DOHH2 (cell line): ENCODE data around the gene PRR15L.

Source experiments
- H3F3A ChIP-seq: fragments of 200-600 bp; sonication (generic), shearing (Covaris generic); 2 replicates; pipeline ENCODE4 v1.6.0; 2016; ENCODE audit warnings: antibody characterized with exemption, mild to moderate bottlenecking; ENCODE audit not compliant: control insufficient read depth, insufficient read depth
- H3K27ac ChIP-seq: fragments of 200-600 bp; sonication (generic); 2 replicates; pipeline ENCODE4 v1.5.1; 2014; ENCODE audit warnings: low read depth, mild to moderate bottlenecking, low read length, moderate library complexity
- H3K27me3 ChIP-seq: fragments of 200-600 bp; sonication (generic); 2 replicates; pipeline ENCODE4 v1.6.1; 2014; ENCODE audit warnings: mild to moderate bottlenecking, low read length, mixed read lengths; ENCODE audit not compliant: control insufficient read depth
- H3K36me3 ChIP-seq: fragments of 200-600 bp; sonication (generic); 2 replicates; pipeline ENCODE4 v1.6.1; 2014; ENCODE audit warnings: mild to moderate bottlenecking, low read length, moderate library complexity, mixed read lengths; ENCODE audit not compliant: control insufficient read depth
- H3K4me1 ChIP-seq: fragments of 200-600 bp; sonication (generic); 2 replicates; pipeline ENCODE4 v1.6.1; 2014; ENCODE audit warnings: mild to moderate bottlenecking, low read length, mixed read lengths; ENCODE audit not compliant: control insufficient read depth
- H3K4me2 ChIP-seq: fragments of 200-600 bp; sonication (generic); 2 replicates; pipeline ENCODE4 v1.6.0; 2014; ENCODE audit warnings: mild to moderate bottlenecking, low read length, moderate library complexity
- H3K4me3 ChIP-seq: fragments of 200-600 bp; sonication (generic); 2 replicates; pipeline ENCODE4 v1.5.1; 2014; ENCODE audit warnings: mild to moderate bottlenecking, low read length, mixed read lengths
- H3K79me2 ChIP-seq: fragments of 200-600 bp; sonication (generic); 2 replicates; pipeline ENCODE4 v1.6.1; 2014; ENCODE audit warnings: mild to moderate bottlenecking, low read length, mixed read lengths; ENCODE audit not compliant: control insufficient read depth
- H3K9me2 ChIP-seq: fragments of 200-600 bp; sonication (generic); replicated peaks from 2 replicates; pipeline ENCODE4 v1.6.1; 2014; ENCODE audit warnings: mild to moderate bottlenecking, low read length, mixed read lengths; ENCODE audit not compliant: control insufficient read depth
- H3K9me3 ChIP-seq: fragments of 200-600 bp; sonication (generic); 2 replicates; pipeline ENCODE4 v1.6.1; 2014; ENCODE audit warnings: antibody characterized with exemption, low read length, mixed read lengths; ENCODE audit not compliant: control insufficient read depth, insufficient read depth
- H4K20me1 ChIP-seq: fragments of 200-600 bp; sonication (generic); 2 replicates; pipeline ENCODE4 v1.6.0; 2014; ENCODE audit warnings: low read depth, mild to moderate bottlenecking, antibody characterized with exemption, low read length, moderate library complexity; ENCODE audit not compliant: control insufficient read depth, insufficient read depth
- EZH2phosphoT487 ChIP-seq: fragments of 200-600 bp; sonication (generic); IDR thresholded peaks from 2 replicates; pipeline ENCODE4 v1.6.1; 2017; ENCODE audit warnings: borderline replicate concordance, mild to moderate bottlenecking, antibody characterized with exemption, low read length, moderate library complexity, mixed read lengths
- TF ChIP-seq, protein P1 (sequence below): fragments of 200-600 bp; sonication (generic); IDR thresholded peaks from one replicate; pipeline ENCODE4 v1.5.1; 2014; ENCODE audit warnings: antibody characterized with exemption, mild to moderate bottlenecking, low read depth, low read length; ENCODE audit not compliant: poor library complexity, severe bottlenecking

The PRR15L gene

DNA sequence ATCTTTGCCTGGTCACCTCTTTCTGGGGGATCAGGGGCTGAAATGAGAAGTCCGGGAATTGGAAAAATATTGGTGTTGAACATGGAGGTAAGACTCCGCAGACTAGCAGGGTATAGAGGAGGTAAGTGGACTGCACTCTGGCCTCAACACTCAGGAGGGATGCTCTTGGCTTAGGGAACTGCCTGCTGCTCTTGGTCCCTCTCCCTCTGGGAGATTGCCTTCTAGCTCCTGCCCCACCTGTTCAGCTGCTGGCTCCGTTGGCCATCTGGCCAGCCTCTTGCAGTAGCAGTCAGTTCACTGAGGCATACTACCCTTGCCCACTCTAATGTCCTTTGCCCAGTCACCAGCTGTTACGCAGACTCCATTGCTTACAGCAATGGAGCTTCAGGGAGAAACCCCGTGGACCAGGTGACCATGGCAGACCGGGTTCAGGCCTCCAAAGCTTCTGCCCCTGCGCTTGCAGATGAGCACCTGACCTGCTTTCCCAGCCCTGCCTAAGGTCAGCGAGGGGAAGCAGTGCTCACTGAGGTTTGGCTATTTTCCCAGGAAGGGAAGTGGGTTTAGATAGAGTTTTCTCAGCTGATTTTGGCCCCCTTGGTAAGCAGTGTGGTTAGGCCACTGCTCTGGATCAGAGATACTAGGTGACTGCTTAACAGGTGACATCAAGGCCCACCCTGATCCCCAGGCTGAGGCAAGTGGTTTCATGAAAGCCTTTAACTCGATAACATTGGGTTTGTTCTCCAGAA lies 25.1 kb upstream of the PRR15L start:
- Histone ChIP-seq H3F3A (no peaks in the 10 kb centered on the region), H3K4me2 (no peak overlapping the region), H3K4me1 (0 out of 2 replicates have a peak, but pooled peaks cover 2% of the 10 kb centered on the region), H3K27me3 (no peaks in the 10 kb centered on the region), H3K27ac (no peak overlapping the region), H3K9me3 (no peaks in the 10 kb centered on the region), H3K36me3 (peaks cover 54% of the 10 kb centered on the region), H3K4me3 (no peak overlapping the region), H4K20me1 (0 out of 2 replicates have a peak, but pooled peaks cover 4% of the 10 kb centered on the region), H3K79me2 (no peaks in the 10 kb centered on the region), H3K9me2 (no peaks in the 10 kb centered on the region)
- TF ChIP-seq EZH2phosphoT487 = no peak
- TF ChIP-seq, protein P1, sequence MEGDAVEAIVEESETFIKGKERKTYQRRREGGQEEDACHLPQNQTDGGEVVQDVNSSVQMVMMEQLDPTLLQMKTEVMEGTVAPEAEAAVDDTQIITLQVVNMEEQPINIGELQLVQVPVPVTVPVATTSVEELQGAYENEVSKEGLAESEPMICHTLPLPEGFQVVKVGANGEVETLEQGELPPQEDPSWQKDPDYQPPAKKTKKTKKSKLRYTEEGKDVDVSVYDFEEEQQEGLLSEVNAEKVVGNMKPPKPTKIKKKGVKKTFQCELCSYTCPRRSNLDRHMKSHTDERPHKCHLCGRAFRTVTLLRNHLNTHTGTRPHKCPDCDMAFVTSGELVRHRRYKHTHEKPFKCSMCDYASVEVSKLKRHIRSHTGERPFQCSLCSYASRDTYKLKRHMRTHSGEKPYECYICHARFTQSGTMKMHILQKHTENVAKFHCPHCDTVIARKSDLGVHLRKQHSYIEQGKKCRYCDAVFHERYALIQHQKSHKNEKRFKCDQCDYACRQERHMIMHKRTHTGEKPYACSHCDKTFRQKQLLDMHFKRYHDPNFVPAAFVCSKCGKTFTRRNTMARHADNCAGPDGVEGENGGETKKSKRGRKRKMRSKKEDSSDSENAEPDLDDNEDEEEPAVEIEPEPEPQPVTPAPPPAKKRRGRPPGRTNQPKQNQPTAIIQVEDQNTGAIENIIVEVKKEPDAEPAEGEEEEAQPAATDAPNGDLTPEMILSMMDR = no peak

GRCh38 chr17:47982091-47982617 lies 24.5 kb upstream of the PRR15L start:
- 0 out of 2 replicates have a peak, but pooled peaks cover 2% of the 10 kb centered on the region for H3K4me1 ChIP-seq
- no peak overlapping the region for H3K27ac ChIP-seq
- H4K20me1 ChIP-seq = 0 out of 2 replicates have a peak, but pooled peaks cover 4% of the 10 kb centered on the region
- no peaks in the 10 kb centered on the region for H3K9me2 ChIP-seq
- H3K4me2 ChIP-seq = no peak overlapping the region
- no peaks in the 10 kb centered on the region for H3K9me3 ChIP-seq
- H3F3A ChIP-seq = no peaks in the 10 kb centered on the region
- TF ChIP-seq EZH2phosphoT487 = no peak
- TF ChIP-seq, protein P1 = no peak
- H3K79me2 ChIP-seq = no peaks in the 10 kb centered on the region
- H3K4me3 ChIP-seq = no peak overlapping the region
- H3K27me3 ChIP-seq = no peaks in the 10 kb centered on the region
- peaks cover 59% of the 10 kb centered on the region for H3K36me3 ChIP-seq

DNA sequence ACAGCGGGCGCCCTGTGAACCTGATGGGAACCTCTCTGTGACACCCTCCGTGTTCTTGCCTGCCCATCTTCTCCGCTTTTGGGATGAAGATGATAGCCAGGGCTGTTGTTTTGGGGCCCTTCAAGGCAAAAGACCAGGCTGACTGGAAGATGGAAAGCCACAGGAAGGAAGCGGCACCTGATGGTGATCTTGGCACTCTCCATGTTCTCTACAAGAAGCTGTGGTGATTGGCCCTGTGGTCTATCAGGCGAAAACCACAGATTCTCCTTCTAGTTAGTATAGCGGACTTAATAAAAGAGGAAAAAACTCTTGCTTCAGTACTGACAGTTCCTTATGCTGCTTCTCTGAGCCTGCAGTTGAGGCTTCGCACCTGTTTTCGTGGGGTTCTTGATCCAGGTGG lies 23.8 kb upstream of the PRR15L start:
- Histone ChIP-seq H3K36me3 (peaks cover 64% of the 10 kb centered on the region), H3K27me3 (no peaks in the 10 kb centered on the region), H3K9me2 (no peaks in the 10 kb centered on the region), H3K4me2 (no peak overlapping the region), H4K20me1 (0 out of 2 replicates have a peak, but pooled peaks cover 4% of the 10 kb centered on the region), H3K79me2 (no peaks in the 10 kb centered on the region), H3K27ac (no peak overlapping the region), H3F3A (no peaks in the 10 kb centered on the region), H3K9me3 (no peaks in the 10 kb centered on the region), H3K4me3 (no peak overlapping the region), H3K4me1 (0 out of 2 replicates have a peak, but pooled peaks cover 2% of the 10 kb centered on the region)
- TF ChIP-seq EZH2phosphoT487 = no peak
- TF ChIP-seq, protein P1 = no peak
